Muscle layer of duodenum (tissue), 2 donors: Measurements from ENCODE around the gene MR1.
"Not testable (repeated sequence)": the region's sequence is repeated elsewhere in the genome, so short reads cannot be mapped to it uniquely, and the experiment has no call there.

Experiments used
- H3K27ac ChIP-seq: one replicate; pipeline ENCODE4 v1.7.0; 2013; ENCODE audit warnings: mild to moderate bottlenecking, low read length
- H3K27me3 ChIP-seq: one replicate; pipeline ENCODE4 v1.7.0; 2013; ENCODE audit warnings: low read depth, mild to moderate bottlenecking, control low read depth, low read length
- H3K36me3 ChIP-seq, 2 donors: one replicate each; pipeline ENCODE4 v1.7.0; 2013; ENCODE audit warnings: low read length in 2 of 2, control low read depth in 1 of 2, mild to moderate bottlenecking in 1 of 2; ENCODE audit not compliant: insufficient read depth in 2 of 2, control insufficient read depth in 1 of 2
- H3K4me1 ChIP-seq, 2 donors: one replicate each; pipeline ENCODE4 v1.7.0; 2013; ENCODE audit warnings: low read length in 2 of 2, mild to moderate bottlenecking in 2 of 2, control low read depth in 1 of 2, moderate library complexity in 1 of 2; ENCODE audit not compliant: insufficient read depth in 2 of 2, control insufficient read depth in 1 of 2
- H3K4me3 ChIP-seq, 2 donors: one replicate each; pipeline ENCODE4 v1.7.0; 2013; ENCODE audit warnings: low read length in 2 of 2, low read depth in 1 of 2, mild to moderate bottlenecking in 1 of 2
- H3K9me3 ChIP-seq, 2 donors: one replicate each; pipeline ENCODE4 v1.7.0; 2013; ENCODE audit warnings: low read length in 2 of 2, control low read depth in 1 of 2, mild to moderate bottlenecking in 1 of 2; ENCODE audit not compliant: control insufficient read depth in 1 of 2
- donor health status: healthy.

Gene MR1

DNA sequence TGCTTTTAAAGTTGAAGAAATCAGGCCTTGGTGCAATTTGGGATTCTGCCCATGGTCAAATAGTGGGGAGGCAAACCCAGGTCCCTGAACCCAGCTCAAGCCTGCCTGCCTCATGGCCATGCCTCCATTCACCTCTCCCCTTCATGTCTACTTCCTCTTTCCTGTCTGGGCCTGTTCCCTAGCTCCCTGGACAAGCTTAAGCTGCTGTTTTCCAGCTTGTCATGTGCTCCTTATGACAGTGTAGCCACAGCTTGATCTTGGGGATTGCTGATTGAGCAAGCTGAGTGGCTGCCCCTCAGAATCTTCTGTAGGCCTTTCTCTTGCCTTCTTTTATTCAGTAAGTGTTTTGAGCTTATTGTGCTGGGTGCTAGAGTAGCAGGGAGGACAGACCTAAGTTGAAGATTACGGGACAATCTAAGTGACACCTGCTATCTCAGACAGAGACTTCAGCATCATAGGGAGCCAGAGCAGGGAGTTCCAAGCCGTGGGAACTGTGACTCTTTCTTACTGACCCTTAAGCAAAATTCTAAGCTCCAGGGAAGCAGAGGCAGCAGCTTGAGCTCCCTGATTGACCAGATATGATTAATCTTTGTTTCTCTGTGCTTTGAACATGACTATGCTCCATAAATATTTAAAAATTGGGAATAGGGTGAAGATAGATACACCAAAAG, 520 bp upstream of the MR1 start:
- H3K27ac ChIP-seq, result peak overlapping the region; percentile 98
- H3K27me3 ChIP-seq, result no peaks in the 10 kb centered on the region
- no peaks in the 10 kb centered on the region for H3K36me3 ChIP-seq
- peaks cover 15 to 19% of the 10 kb centered on the region in 2 donors for H3K4me1 ChIP-seq
- H3K9me3 ChIP-seq, result no peaks in the 10 kb centered on the region
- peak overlapping the region; percentile 57 to 82 for H3K4me3 ChIP-seq

DNA sequence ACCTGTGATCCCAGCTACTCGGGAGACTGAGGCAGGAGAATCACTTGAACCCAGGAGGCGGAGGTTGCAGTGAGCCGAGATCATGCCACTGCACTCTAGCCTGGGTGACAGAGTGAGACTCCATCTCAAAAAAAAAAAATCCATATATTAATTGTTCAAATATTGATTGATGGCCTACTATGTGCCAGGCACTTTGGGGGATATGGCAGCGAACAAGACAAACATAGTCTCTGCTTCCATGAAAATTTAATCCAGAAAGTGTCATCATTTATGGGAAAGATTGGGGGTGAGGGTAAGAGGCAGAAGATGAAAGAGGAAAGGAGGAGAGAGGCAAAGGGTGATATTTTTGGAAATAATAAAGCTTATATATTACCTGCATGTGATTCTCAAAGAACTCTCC, 1.4 kb downstream of the MR1 start:
- not testable (repeated sequence) for H3K9me3 ChIP-seq, H3K27me3 ChIP-seq, H3K4me3 ChIP-seq, H3K36me3 ChIP-seq, H3K27ac ChIP-seq
- H3K4me1 ChIP-seq, result peaks cover 15 to 19% of the 10 kb centered on the region in 2 donors

DNA sequence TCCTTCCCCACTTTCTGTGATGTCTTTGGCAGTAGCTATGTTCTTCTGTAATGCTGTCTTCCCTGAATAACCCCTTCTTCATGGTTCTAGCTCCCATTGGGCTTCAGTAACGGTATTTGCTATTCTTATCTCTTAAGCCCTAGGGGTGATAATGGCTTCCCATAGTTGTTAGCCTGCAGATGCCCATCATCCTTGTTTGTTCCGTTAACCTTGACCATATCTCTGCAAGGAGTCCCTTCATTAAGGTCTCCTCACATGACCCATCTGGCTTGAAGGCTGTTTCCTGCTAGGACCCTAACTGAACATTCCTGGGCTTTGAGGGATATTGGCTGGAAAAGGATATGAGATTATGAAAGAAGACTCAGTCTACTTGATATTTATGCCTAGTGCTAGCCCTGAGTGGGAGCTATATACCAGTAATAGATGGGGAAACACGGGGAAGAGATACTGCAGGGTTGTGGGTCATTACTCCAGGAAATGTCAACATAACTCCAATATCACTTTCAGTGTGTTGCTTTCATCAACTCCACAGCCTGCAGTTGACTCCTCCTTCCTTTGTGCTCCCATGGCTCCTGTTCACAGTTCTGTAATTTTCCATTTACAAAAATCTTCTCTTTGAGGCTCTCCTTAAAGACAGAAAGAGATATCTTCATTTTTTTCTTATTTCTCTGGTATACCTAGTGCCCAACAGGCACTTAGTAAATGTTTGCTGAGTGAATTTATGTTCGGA, 2.5 kb downstream of the MR1 start:
- H3K27ac ChIP-seq, result no peak overlapping the region
- H3K4me1 ChIP-seq, result peaks cover 15 to 22% of the 10 kb centered on the region in 2 donors

DNA sequence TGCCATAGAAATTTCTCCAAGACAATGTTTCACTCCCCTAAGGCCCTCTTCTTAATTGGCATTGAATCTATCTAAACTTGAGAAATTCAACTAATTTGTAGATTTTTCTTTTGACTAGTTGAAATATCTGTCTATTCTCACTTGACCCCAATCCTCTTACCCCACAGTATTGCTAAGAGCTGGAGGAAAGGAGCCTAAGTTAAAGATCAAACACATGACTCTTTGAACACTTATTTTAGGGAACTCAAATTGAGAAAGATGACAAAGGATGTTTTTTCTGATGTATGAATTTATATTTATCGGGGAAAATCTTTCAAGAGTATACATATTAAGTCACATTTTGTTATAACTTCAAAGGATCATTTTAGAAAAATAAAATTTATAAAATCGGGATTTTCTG, 3.6 kb downstream of the MR1 start:
- Histone ChIP-seq H3K9me3 (no peaks in the 10 kb centered on the region), H3K27me3 (no peaks in the 10 kb centered on the region), H3K36me3 (no peaks in the 10 kb centered on the region), H3K4me3 (no peak overlapping the region), H3K27ac (no peak overlapping the region), H3K4me1 (peaks cover 15 to 25% of the 10 kb centered on the region in 2 donors)

More for the DNA sequence above, 2.5 kb downstream of the MR1 start:
- no peaks in the 10 kb centered on the region for H3K27me3 ChIP-seq
- no peaks in the 10 kb centered on the region for H3K9me3 ChIP-seq
- H3K4me3 ChIP-seq, result no peak overlapping the region
- no peaks in the 10 kb centered on the region for H3K36me3 ChIP-seq

DNA sequence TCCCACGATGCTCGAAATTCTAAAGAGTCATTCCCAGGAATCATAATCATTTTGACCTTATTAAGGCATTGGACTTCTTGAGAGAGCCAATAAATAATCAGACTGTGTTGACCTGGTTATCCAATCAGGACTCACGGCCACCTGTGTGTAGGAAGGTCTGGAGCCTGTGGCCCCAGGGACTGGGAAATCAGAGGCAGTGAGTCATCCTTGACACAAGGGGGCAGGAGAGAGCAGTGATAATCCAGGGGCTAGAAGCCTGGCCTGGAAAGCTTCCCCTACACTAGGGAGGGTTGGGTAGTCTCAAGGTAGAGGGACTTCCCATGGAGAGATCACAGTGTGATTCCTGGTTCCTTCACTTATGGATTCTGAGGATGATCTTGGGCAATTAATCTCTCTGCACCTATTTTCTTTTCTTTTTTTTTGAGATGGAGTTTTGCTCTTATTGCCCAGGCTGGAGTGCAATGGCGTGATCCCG, 4.7 kb downstream of the MR1 start:
- H3K27me3 ChIP-seq, result no peaks in the 10 kb centered on the region
- H3K36me3 ChIP-seq, result no peaks in the 10 kb centered on the region
- no peak overlapping the region for H3K27ac ChIP-seq
- no peak overlapping the region for H3K4me3 ChIP-seq
- peaks cover 9 to 25% of the 10 kb centered on the region in 2 donors for H3K4me1 ChIP-seq
- no peaks in the 10 kb centered on the region for H3K9me3 ChIP-seq

DNA sequence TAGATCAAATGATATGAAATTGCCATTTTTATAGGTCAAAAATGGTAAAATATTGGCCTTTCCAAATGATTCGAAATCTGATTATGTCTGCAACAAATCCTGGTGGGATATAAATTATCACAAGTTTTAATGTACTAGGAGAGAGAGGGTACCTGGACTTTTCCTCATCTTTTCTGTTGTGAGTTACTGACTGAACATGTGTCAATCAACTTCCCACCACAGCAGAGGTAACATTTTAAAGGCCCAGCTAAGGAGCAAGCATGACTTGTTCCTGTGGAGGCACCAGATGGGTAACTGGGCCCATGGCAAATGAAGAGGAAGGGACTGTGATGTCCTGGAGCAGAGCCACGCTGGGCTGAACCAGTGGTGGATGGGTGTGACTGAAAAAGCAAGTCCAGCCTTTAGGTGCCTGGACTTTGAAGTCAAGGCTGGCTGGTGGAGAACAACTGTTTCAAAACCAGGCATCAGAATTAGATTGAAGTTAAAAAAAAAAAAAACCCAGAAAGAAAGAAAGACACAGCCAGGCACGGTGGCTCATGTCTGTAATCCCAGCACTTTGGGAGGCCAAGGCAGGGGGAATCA, 6.6 kb downstream of the MR1 start:
- Histone ChIP-seq H3K27ac (no peak overlapping the region), H3K27me3 (no peaks in the 10 kb centered on the region), H3K4me1 (peaks cover 5 to 14% of the 10 kb centered on the region in 2 donors), H3K36me3 (no peaks in the 10 kb centered on the region), H3K9me3 (no peaks in the 10 kb centered on the region), H3K4me3 (no peak overlapping the region)

DNA sequence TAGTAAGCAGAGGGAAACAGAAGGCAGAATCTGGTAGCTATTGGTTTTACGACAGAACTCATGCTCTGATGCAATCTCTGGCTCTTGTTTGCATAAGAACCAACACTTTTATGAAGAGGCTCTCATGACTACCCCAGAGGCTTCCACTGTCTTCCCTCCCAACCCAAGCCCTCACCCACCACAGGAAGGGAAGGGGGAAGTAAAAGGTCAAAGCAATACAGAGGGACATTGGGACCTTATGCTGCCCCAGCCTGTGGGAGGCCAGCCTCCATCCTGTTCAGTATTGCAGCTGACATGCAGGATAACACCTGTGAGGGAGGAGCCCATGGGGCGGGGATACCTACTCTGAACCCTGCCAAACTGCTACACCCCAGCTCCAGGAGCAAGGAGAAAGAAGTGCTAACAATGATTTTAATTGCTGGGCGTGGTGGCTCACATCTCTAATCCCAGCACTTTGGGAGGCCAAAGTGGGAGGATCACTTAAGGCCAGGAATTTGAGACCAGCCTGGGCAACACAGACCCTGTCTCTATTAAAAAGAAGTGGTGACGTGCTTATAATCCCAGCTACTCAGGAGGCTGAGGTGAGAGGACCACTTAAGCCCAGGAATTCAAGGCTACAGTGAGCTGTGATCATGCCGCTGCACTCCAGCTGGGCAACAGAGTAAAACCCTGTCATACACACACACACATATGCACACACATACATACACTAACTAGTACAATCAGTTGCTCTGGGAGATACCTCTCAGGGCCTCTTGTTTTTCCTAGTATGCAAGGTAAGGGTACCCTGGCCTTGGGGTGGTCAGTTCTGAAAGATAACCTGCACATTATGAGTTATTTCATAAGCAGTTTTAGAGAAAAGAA, 9.5 kb downstream of the MR1 start:
- H3K4me3 ChIP-seq, result no peak overlapping the region
- no peak overlapping the region for H3K27ac ChIP-seq
- peaks cover 0 to 6% of the 10 kb centered on the region in 2 donors for H3K4me1 ChIP-seq
- peaks cover 0 to 3% of the 10 kb centered on the region in 2 donors for H3K36me3 ChIP-seq
- H3K9me3 ChIP-seq, result no peaks in the 10 kb centered on the region
- no peaks in the 10 kb centered on the region for H3K27me3 ChIP-seq

DNA sequence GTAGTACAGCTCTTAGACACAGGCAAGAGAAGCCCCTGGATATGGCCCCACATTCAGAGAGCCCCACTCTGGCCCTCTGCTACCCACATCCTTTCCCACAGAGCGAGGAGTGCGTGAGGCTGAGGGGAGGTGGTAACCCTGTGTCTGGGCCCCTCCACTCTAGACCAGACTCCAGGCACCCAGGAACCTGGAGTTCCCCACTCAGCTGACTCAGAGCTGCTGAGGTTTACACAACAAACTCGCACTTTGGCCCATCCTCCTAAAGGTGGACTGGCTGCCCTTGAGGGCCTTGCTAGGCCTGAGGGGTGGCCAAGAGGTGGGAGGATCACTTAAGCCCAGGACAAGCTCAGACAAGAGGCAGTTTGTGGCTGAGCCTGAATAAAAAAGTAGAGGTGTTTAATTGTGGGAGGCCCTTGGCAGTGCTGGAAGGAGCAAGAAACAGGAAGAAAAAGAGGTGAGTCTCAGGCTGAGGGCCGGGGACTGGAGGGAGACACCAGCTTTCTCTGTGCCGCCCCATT, 10.7 kb downstream of the MR1 start:
- Histone ChIP-seq H3K36me3 (peaks cover 0 to 3% of the 10 kb centered on the region in 2 donors), H3K27me3 (no peaks in the 10 kb centered on the region), H3K4me1 (peaks cover 0 to 6% of the 10 kb centered on the region in 2 donors), H3K27ac (no peak overlapping the region), H3K9me3 (no peaks in the 10 kb centered on the region), H3K4me3 (no peak overlapping the region)

DNA sequence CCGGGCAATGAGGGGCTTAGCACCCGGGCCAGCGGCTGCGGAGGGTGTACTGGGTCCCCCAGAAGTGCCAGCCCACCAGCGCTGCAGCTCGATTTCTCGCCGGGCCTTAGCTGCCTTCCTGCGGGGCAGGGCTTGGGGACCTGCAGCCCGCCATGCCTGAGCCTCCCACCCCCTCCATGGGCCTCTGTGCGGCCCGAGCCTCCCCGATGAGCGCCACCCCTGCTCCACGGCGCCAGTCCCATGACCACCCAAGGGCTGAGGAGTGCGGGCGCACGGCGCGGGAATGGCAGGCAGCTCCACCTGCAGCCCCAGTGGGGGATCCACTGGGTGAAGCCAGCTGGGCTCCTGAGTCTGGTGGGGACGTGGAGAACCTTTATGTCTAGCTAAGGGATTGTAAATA, 12.2 kb downstream of the MR1 start:
- not testable (repeated sequence) for H3K9me3 ChIP-seq, H3K27me3 ChIP-seq, H3K4me3 ChIP-seq, H3K27ac ChIP-seq, H3K4me1 ChIP-seq, H3K36me3 ChIP-seq

DNA sequence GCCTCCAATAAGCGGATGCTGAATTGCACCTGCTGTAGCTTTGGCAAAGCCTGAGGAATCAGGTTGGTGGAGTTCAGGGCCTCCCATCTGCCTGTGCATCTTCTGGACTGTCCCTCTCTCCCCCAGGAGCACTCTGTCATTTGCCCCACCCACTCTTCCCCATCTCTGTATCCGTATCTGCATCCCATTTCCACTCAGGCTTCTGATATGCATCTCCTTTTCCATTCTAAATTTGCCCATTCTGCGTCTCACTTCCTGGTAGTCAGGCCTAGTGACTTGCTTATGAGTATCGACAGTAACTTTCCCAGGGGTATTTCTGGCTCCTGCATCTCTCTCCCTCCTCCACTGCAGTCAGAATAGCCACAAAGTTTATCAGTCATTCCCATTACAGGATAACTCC, 15.6 kb downstream of the MR1 start:
- Histone ChIP-seq H3K27ac (no peak overlapping the region), H3K4me1 (no peaks in the 10 kb centered on the region), H3K27me3 (no peaks in the 10 kb centered on the region), H3K9me3 (no peaks in the 10 kb centered on the region), H3K36me3 (peaks cover 6 to 12% of the 10 kb centered on the region in 2 donors), H3K4me3 (no peak overlapping the region)

DNA sequence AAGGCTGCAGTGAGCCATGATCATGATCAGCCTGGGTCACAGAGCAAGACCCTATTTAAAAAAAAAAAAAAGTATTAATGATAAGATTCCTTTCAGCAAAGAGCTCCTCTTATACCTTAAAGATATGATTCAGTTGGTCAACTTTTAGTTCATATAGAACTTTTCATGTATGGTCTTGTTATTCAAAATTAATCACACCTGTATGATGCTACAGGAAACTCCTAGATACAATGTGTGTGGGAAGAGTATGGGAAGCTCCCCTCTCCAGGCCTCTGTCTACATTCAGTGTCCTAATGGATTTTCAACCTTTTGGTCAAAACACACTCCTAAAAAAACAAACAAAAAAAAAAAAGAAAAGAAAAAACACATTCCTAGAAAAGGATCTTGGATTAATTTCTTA, 17.1 kb downstream of the MR1 start:
- Histone ChIP-seq H3K4me1 (no peaks in the 10 kb centered on the region), H3K4me3 (no peak overlapping the region), H3K9me3 (no peaks in the 10 kb centered on the region), H3K36me3 (peaks cover 12 to 15% of the 10 kb centered on the region in 2 donors), H3K27me3 (no peaks in the 10 kb centered on the region), H3K27ac (no peak overlapping the region)
